K562 (cell line): Measurements from ENCODE around the gene ZKSCAN1. TPM values are rescaled to one million over a fixed set of nuclear protein-coding genes. Genes with fewer than 3 reads are reported as not detected.
"Not testable (repeated sequence)": the region's sequence is repeated elsewhere in the genome, so short reads cannot be mapped to it uniquely, and the experiment has no call there.

Source experiments
- ATAC-seq: fragments of 200-7000 bp; cut with Tn5 transposase; 3 replicates; pipeline ENCODE4 v1.9.1; 2020; ENCODE audit warnings: moderate library complexity
- BruUV-seq: library from RNA; stranded (reverse); fragments of 400-500 nt; replicated peaks from 2 replicates; lab custom pipeline; 2021; lab: Mats Ljungman, UMichigan
- CTCF ChIA-PET: fragments of 300-600 bp; formaldehyde crosslinking; extraction: SDS; loops from one replicate; lab custom pipeline; 2021; ENCODE audit warnings: low intra/inter-chr PET ratio; lab: Yijun Ruan, JAX
- POLR2A ChIA-PET: fragments of 300-600, 350-650 bp; sonication (Branson Sonifier 250); formaldehyde crosslinking; extraction: SDS; loops from one replicate; lab custom pipeline; 2021; ENCODE audit warnings: antibody characterized with exemption, inconsistent platforms; lab: Yijun Ruan, JAX
- DNase-seq, 4 experiments: peaks; one replicate each; pipeline versions ENCODE4 v3.0.0 to v3.0.0-alpha.2; 2011 to 2018; ENCODE audit warnings: low spot score in 3 of 4, mixed read lengths in 3 of 4; ENCODE audit errors: extremely low read depth in 1 of 4
- FAIRE-seq: peaks from 2 replicates; lab custom pipeline; 2011; peaks lifted over from hg19 to GRCh38; lab: Jason Lieb, UNC
- H2AFZ ChIP-seq: 2 replicates; pipeline ENCODE4 v1.6.0; 2011; ENCODE audit warnings: low read depth, low read length, control low read depth, inconsistent platforms
- H3K27ac ChIP-seq: fragments of 200-600 bp; 3 replicates; pipeline ENCODE4 v1.8.0; 2011; ENCODE audit warnings: low read depth, mild to moderate bottlenecking, control low read depth, inconsistent platforms, low read length, moderate library complexity, mixed read lengths; ENCODE audit errors: extremely low read depth
- H3K27me3 ChIP-seq, 2 experiments: fragments of 300-600 bp in 1 of 2; 2 replicates in 1 of 2; 3 replicates in 1 of 2; pipeline versions ENCODE4 v1.6.0 to v1.8.0; 2011; ENCODE audit warnings: inconsistent platforms in 2 of 2, low read length in 2 of 2, mild to moderate bottlenecking in 1 of 2, mixed read lengths in 1 of 2, moderate library complexity in 1 of 2; ENCODE audit not compliant: control insufficient read depth in 2 of 2, insufficient read depth in 2 of 2
- H3K36me3 ChIP-seq: fragments of 300-600 bp; 3 replicates; pipeline ENCODE4 v1.8.0; 2011; ENCODE audit warnings: mild to moderate bottlenecking, low read length, inconsistent platforms; ENCODE audit not compliant: control insufficient read depth, insufficient read depth
- H3K4me1 ChIP-seq, 2 experiments: fragments of 200-600 bp in 1 of 2; replicated peaks in 1 of 2; 2 replicates in 1 of 2; 3 replicates in 1 of 2; pipeline versions ENCODE4 v1.5.1 to v1.8.0; 2011; ENCODE audit warnings: inconsistent platforms in 2 of 2, low read length in 2 of 2, mild to moderate bottlenecking in 1 of 2, mixed read lengths in 1 of 2, moderate library complexity in 1 of 2; ENCODE audit not compliant: control insufficient read depth in 2 of 2, insufficient read depth in 2 of 2
- H3K4me2 ChIP-seq: 2 replicates; pipeline ENCODE4 v1.6.1; 2011; ENCODE audit warnings: low read length, control low read depth, inconsistent platforms, mixed read lengths; ENCODE audit not compliant: insufficient read depth
- H3K4me3 ChIP-seq: fragments of 200-600 bp; sonication (generic), shearing (Covaris generic); 2 replicates; pipeline ENCODE4 v1.5.1; 2016; ENCODE audit warnings: control low read depth, inconsistent platforms
- H3K79me2 ChIP-seq: fragments of 200-600 bp; 3 replicates; pipeline ENCODE4 v1.8.0; 2011; ENCODE audit warnings: low read length, inconsistent platforms; ENCODE audit not compliant: control insufficient read depth, insufficient read depth
- H3K9ac ChIP-seq, 2 experiments: 2 replicates each; pipeline versions ENCODE4 v1.6.0 to v1.6.1; 2011; ENCODE audit warnings: low read depth in 2 of 2, low read length in 2 of 2, control low read depth in 1 of 2, inconsistent platforms in 1 of 2, mild to moderate bottlenecking in 1 of 2, mixed read lengths in 1 of 2; ENCODE audit not compliant: insufficient read depth in 1 of 2
- H3K9me1 ChIP-seq: one replicate; pipeline ENCODE4 v1.6.0; 2011; ENCODE audit warnings: inconsistent platforms, mild to moderate bottlenecking, low read length, moderate library complexity; ENCODE audit not compliant: control insufficient read depth, insufficient read depth
- H3K9me3 ChIP-seq: replicated peaks from 2 replicates; pipeline ENCODE4 v1.5.1; 2011; ENCODE audit warnings: low read depth, low read length, inconsistent platforms; ENCODE audit not compliant: control insufficient read depth, insufficient read depth
- H4K20me1 ChIP-seq: replicated peaks from 2 replicates; pipeline ENCODE4 v1.6.1; 2011; ENCODE audit warnings: low read length, inconsistent platforms, mixed read lengths; ENCODE audit not compliant: control insufficient read depth, insufficient read depth
- CBX3 ChIP-seq, 2 experiments: IDR thresholded peaks; 1 replicate in 1 of 2; 2 replicates in 1 of 2; pipeline ENCODE4 v1.6.1; 2012; ENCODE audit warnings: inconsistent platforms in 2 of 2, low read length in 2 of 2, borderline replicate concordance in 1 of 2, control low read depth in 1 of 2
- DPF2 ChIP-seq: fragments of 450-650 bp; IDR thresholded peaks from 2 replicates; pipeline ENCODE4 v1.6.1; 2016
- FOXK2 ChIP-seq, 2 experiments: fragments of 450-650 bp; IDR thresholded peaks in 1 of 2; conservative IDR thresholded peaks in 1 of 2; 2 replicates each; pipeline ENCODE4 v1.6.1; 2016; ENCODE audit warnings: low read depth in 2 of 2, mild to moderate bottlenecking in 1 of 2
- LCOR ChIP-seq: sonication (generic); formaldehyde crosslinking; IDR thresholded peaks from 2 replicates; pipeline ENCODE4 v1.8.0; 2022; ENCODE audit warnings: mild to moderate bottlenecking, missing genetic modification reagents
- MIER1 ChIP-seq: fragments of 450-650 bp; IDR thresholded peaks from 2 replicates; pipeline ENCODE4 v1.6.1; 2016; ENCODE audit warnings: antibody characterized with exemption, mild to moderate bottlenecking, low read depth
- MTA2 ChIP-seq: fragments of 450-650 bp; IDR thresholded peaks from 2 replicates; pipeline ENCODE4 v1.6.1; 2016; ENCODE audit warnings: low read depth
- SPI1 ChIP-seq: IDR thresholded peaks from 2 replicates; pipeline ENCODE4 v1.6.1; 2011; ENCODE audit warnings: low read depth, low read length, control low read depth, borderline replicate concordance
- WGBS: fragments of 100-300 bp; shearing (Covaris generic); methylation state at CpG from one replicate; pipeline ENCODE4 v1.1.6; 2016; ENCODE audit warnings: low coverage, mixed read lengths; ENCODE audit not compliant: insufficient coverage; ENCODE audit errors: missing lambda C conversion rate; 5-methylcytosine and 5-hydroxymethylcytosine counted together
- in situ Hi-C: fragments of 300-500 bp; cut with MboI; formaldehyde crosslinking; loops from 4 replicates; pipeline ENCODE4 v1.15.0; 2018; ENCODE audit warnings: inconsistent platforms, mixed read lengths
- intact Hi-C: fragments of 100-400 bp; cut with micrococcal nuclease; formaldehyde crosslinking; loops from 2 replicates; pipeline ENCODE4 v1.14.2; 2022
- polyA plus RNA-seq, 8 experiments: library from polyadenylated mRNA; depleted of rRNA in 4 of 8; stranded (reverse) in 5 of 8; unstranded in 3 of 8; fragments of >200 nt; fragmentation: Nextera tagmentation in 2 of 8; fragmentation: Illumina TruSeq in 1 of 8; extraction: Ambion mirVana in 2 of 8; extraction: Trizol in 1 of 8; gene quantifications; 2 replicates each; pipeline versions ENCODE4 v1.2.1 to v1.2.3, GENCODE V29; 2011 to 2014; ENCODE audit warnings: inconsistent platforms in 1 of 8, missing spikeins in 1 of 8
- total RNA-seq, 7 experiments: library from RNA; depleted of rRNA in 6 of 7; stranded (reverse); fragments of >200 nt in 6 of 7; fragmentation: Illumina TruSeq in 2 of 7; extraction: Trizol in 2 of 7; gene quantifications; 2 replicates each; pipeline versions ENCODE4 v1.2.1 to v1.2.3, GENCODE V29; 2011 to 2021; ENCODE audit warnings: low replicate concordance in 1 of 7
- TF ChIP-seq, protein P1 (sequence below): fragments of 450-650 bp; conservative IDR thresholded peaks from 2 replicates; pipeline ENCODE4 v1.6.1; 2016; ENCODE audit warnings: missing genetic modification characterization, low read depth, mild to moderate bottlenecking, missing compliant biosample characterization, moderate library complexity
- TF ChIP-seq, protein P2 (sequence below): fragments of 450-650 bp; IDR thresholded peaks from 2 replicates; pipeline ENCODE4 v1.6.1; 2016; ENCODE audit warnings: mild to moderate bottlenecking
- TF ChIP-seq, protein P3 (sequence below): fragments of 250-450 bp; sonication (Bioruptor Pico); IDR thresholded peaks from 2 replicates; pipeline ENCODE4 v1.5.0; 2021; ENCODE audit warnings: mild to moderate bottlenecking, borderline replicate concordance

ZKSCAN1 gene
- total and polyA plus RNA-seq, 9 of the 15 experiments (the other 6 are each of a cell fraction or from before 2014, with no cell fraction given): 5.3 to 43.0 (median 23.2) TPM

- CTCF ChIA-PET: no interaction called here
- FAIRE-seq: no peak
- no TSS peak for BruUV-seq
Observed at GRCh38 chr7:99971242-99971641, 44.2 kb upstream of the ZKSCAN1 start.

DNA sequence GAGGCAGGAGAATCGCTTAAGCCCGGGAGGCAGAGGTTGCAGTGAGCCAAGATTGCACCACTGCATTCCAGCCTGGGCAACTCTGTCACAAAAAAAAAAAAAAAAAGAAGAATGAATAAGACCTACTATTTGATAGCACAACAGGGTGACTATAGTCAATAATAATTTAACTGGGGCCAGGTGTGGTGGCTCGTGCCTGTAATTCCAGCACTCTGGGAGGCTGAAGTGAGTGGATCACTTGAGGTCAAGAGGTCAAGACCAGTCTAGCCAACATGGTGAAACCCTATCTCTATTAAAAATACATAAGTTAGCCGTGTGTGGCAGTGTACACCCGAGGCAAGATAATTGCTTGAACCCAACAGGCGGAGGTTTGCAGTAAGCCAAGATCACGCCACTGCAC, 41.6 kb upstream of the ZKSCAN1 start:
- H3K4me3 ChIP-seq, H4K20me1 ChIP-seq, ATAC-seq, POLR2A ChIA-PET, H3K4me2 ChIP-seq, H2AFZ ChIP-seq, BruUV-seq, in situ Hi-C loops, H3K9ac ChIP-seq, H3K4me1 ChIP-seq, DNase-seq, H3K9me3 ChIP-seq, H3K36me3 ChIP-seq, H3K9me1 ChIP-seq, FAIRE-seq, intact Hi-C loops, H3K27ac ChIP-seq, H3K79me2 ChIP-seq: not testable (repeated sequence)
- 15% methylated on average over 7 of the region's 7 CpGs for WGBS
- H3K27me3 ChIP-seq: peaks cover 13 to 20% of the 10 kb centered on the region in 2 experiments; a peak in 3 of 5 replicates
- CTCF ChIA-PET: interaction anchor here (0.6 kb wide), 1 partner anchor 9 kb away, joined by 4 read pairs; no protein-coding TSS in a partner anchor

More at GRCh38 chr7:99971242-99971641, 44.2 kb upstream of the ZKSCAN1 start:
- intact Hi-C loops: no loop called here
- Histone ChIP-seq H2AFZ (no peak overlapping the region), H3K9me1 (no peaks in the 10 kb centered on the region), H3K4me3 (no peak overlapping the region), H3K9me3 (no peaks in the 10 kb centered on the region), H4K20me1 (no peaks in the 10 kb centered on the region), H3K9ac (no peak overlapping the region), H3K36me3 (no peaks in the 10 kb centered on the region), H3K27me3 (peaks cover 25 to 37% of the 10 kb centered on the region in 2 experiments), H3K4me2 (no peak overlapping the region), H3K27ac (no peak overlapping the region), H3K79me2 (no peaks in the 10 kb centered on the region), H3K4me1 (no peaks in the 10 kb centered on the region)
- POLR2A ChIA-PET: interaction anchor here (0.5 kb wide), 1 partner anchor 87 kb away, joined by 3 read pairs; no protein-coding TSS in a partner anchor
- no peak for TF ChIP-seq MTA2
- TF ChIP-seq FOXK2 (conservative IDR thresholded peaks at IDR 0.05 in 1 of 2, IDR thresholded peaks at IDR 0.05 in 1 of 2; ENCODE audit: low read depth in 2 of 2): no peak
- no peak for TF ChIP-seq CBX3 (IDR thresholded peaks at IDR 0.05; ENCODE audit: borderline replicate concordance in 1 of 2, low read length in 2 of 2)
- TF ChIP-seq, protein P1, sequence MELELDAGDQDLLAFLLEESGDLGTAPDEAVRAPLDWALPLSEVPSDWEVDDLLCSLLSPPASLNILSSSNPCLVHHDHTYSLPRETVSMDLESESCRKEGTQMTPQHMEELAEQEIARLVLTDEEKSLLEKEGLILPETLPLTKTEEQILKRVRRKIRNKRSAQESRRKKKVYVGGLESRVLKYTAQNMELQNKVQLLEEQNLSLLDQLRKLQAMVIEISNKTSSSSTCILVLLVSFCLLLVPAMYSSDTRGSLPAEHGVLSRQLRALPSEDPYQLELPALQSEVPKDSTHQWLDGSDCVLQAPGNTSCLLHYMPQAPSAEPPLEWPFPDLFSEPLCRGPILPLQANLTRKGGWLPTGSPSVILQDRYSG: no peak
- TF ChIP-seq, protein P2, sequence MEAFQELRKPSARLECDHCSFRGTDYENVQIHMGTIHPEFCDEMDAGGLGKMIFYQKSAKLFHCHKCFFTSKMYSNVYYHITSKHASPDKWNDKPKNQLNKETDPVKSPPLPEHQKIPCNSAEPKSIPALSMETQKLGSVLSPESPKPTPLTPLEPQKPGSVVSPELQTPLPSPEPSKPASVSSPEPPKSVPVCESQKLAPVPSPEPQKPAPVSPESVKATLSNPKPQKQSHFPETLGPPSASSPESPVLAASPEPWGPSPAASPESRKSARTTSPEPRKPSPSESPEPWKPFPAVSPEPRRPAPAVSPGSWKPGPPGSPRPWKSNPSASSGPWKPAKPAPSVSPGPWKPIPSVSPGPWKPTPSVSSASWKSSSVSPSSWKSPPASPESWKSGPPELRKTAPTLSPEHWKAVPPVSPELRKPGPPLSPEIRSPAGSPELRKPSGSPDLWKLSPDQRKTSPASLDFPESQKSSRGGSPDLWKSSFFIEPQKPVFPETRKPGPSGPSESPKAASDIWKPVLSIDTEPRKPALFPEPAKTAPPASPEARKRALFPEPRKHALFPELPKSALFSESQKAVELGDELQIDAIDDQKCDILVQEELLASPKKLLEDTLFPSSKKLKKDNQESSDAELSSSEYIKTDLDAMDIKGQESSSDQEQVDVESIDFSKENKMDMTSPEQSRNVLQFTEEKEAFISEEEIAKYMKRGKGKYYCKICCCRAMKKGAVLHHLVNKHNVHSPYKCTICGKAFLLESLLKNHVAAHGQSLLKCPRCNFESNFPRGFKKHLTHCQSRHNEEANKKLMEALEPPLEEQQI: no peak
- no peak for TF ChIP-seq DPF2
- no peak for TF ChIP-seq SPI1
- TF ChIP-seq MIER1: no peak
- TF ChIP-seq, protein P3, sequence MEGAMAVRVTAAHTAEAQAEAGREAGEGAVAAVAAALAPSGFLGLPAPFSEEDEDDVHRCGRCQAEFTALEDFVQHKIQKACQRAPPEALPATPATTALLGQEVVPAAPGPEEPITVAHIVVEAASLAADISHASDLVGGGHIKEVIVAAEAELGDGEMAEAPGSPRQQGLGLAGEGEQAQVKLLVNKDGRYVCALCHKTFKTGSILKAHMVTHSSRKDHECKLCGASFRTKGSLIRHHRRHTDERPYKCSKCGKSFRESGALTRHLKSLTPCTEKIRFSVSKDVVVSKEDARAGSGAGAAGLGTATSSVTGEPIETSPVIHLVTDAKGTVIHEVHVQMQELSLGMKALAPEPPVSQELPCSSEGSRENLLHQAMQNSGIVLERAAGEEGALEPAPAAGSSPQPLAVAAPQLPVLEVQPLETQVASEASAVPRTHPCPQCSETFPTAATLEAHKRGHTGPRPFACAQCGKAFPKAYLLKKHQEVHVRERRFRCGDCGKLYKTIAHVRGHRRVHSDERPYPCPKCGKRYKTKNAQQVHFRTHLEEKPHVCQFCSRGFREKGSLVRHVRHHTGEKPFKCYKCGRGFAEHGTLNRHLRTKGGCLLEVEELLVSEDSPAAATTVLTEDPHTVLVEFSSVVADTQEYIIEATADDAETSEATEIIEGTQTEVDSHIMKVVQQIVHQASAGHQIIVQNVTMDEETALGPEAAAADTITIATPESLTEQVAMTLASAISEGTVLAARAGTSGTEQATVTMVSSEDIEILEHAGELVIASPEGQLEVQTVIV (CRISPR knock-in tag): no peak
- TF ChIP-seq LCOR: no peak
- no peak for ATAC-seq
- in situ Hi-C loops: no loop called here
- 11% methylated on average over 4 of the region's 4 CpGs for WGBS
- DNase-seq: no peak
